Neural crest cell (in vitro differentiated cells): ENCODE measurements around the gene INSYN2A. TPM values are rescaled to one million over a fixed set of nuclear protein-coding genes. Genes with fewer than 3 reads are reported as not detected.
A peak's percentile ranks its signal among the peaks of the same experiment; 100 is the strongest.

ENCODE experiments used
- DNase-seq: peaks from one replicate; pipeline ENCODE4 v3.0.0; 2021; ENCODE audit warnings: low read depth, mixed read lengths, low spot score
- H3K27ac Mint-ChIP-seq: one replicate; pipeline ENCODE4 v1.8.0; 2021; ENCODE audit warnings: mild to moderate bottlenecking, mixed read lengths; ENCODE audit not compliant: unreplicated experiment
- H3K27me3 Mint-ChIP-seq: 2 replicates; pipeline ENCODE4 v1.8.0; 2021; ENCODE audit warnings: low read depth, mild to moderate bottlenecking, mixed read lengths
- H3K36me3 Mint-ChIP-seq: 2 replicates; pipeline ENCODE4 v1.8.0; 2021; ENCODE audit warnings: low read depth, mild to moderate bottlenecking, mixed read lengths
- H3K4me1 Mint-ChIP-seq: 2 replicates; pipeline ENCODE4 v1.8.0; 2021; ENCODE audit warnings: mixed read lengths
- H3K4me3 Mint-ChIP-seq: one replicate; pipeline ENCODE4 v1.8.0; 2021; ENCODE audit warnings: mild to moderate bottlenecking, mixed read lengths
- H3K9me3 Mint-ChIP-seq: 2 replicates; pipeline ENCODE4 v1.8.0; 2021; ENCODE audit warnings: mixed read lengths
- CTCF ChIP-seq: fragments of 200-600 bp; sonication (generic); conservative IDR thresholded peaks from 2 replicates; pipeline ENCODE4 v1.5.0; 2021; ENCODE audit warnings: antibody characterized with exemption, mild to moderate bottlenecking
- total RNA-seq: library from RNA; stranded (reverse); gene quantifications from 2 replicates; pipeline ENCODE4 v1.2.1, GENCODE V29; 2021

Gene INSYN2A
- total RNA-seq, 1 donor from 2014 or later: 0.12 TPM

DNA sequence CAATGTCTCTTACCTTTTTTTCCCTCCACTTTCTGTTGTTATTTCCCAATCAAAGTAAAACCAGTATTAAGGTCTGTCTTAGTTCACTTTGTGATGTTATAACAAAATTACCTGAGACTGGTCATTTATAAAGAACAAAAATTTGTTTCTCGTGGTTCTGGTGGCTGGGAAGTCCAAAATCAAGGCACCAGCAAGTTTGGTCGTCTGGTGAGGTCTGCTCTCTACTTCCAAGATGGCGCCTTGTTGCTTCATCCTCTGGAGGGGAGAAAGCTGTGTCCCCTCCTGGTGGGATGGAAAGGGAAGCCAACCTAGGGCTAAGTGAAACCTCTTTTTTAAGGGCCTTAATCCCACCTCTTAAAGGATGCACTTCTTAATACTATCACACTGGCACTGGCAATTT is 22.3 kb upstream of the INSYN2A start:
- Mint-ChIP-seq H3K36me3 (peaks cover 5% of the 10 kb centered on the region), H3K27ac (no peak overlapping the region), H3K4me1 (peaks cover 5% of the 10 kb centered on the region), H3K9me3 (no peaks in the 10 kb centered on the region), H3K4me3 (no peak overlapping the region), H3K27me3 (no peaks in the 10 kb centered on the region)
- DNase-seq: no peak
- TF ChIP-seq CTCF: no peak

GRCh38 chr10:127216786-127217185 is 20.4 kb upstream of the INSYN2A start:
- no peak for DNase-seq
- no peak for TF ChIP-seq CTCF
- Mint-ChIP-seq H3K27ac (peak overlapping the region; percentile 73), H3K4me3 (no peak overlapping the region), H3K27me3 (no peaks in the 10 kb centered on the region), H3K4me1 (peaks cover 5% of the 10 kb centered on the region), H3K36me3 (peaks cover 5% of the 10 kb centered on the region), H3K9me3 (no peaks in the 10 kb centered on the region)

DNA sequence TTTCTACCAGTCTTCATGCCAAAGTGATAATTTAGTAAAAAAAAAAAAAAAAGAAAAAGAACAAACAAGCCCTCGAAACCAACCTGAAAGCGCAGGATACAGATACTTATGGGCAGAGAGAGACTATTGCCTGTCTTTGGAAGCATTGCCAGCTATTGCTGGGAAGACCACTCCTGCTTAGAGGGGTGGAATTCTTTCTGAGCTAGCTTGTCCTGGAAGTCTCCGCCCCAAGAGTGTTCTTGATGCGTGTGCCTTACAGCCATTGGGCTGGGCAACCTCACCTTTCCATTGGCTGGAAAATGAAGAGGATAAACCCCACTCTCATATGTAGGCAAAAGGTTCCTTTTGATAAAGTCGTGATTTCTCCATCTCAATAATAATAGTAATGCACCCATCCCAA is 19.9 kb upstream of the INSYN2A start:
- peaks cover 5% of the 10 kb centered on the region for H3K36me3 Mint-ChIP-seq
- DNase-seq: no peak
- TF ChIP-seq CTCF: no peak
- peaks cover 5% of the 10 kb centered on the region for H3K4me1 Mint-ChIP-seq
- no peak overlapping the region for H3K4me3 Mint-ChIP-seq
- H3K9me3 Mint-ChIP-seq: no peaks in the 10 kb centered on the region
- H3K27me3 Mint-ChIP-seq: no peaks in the 10 kb centered on the region
- H3K27ac Mint-ChIP-seq: no peak overlapping the region

DNA sequence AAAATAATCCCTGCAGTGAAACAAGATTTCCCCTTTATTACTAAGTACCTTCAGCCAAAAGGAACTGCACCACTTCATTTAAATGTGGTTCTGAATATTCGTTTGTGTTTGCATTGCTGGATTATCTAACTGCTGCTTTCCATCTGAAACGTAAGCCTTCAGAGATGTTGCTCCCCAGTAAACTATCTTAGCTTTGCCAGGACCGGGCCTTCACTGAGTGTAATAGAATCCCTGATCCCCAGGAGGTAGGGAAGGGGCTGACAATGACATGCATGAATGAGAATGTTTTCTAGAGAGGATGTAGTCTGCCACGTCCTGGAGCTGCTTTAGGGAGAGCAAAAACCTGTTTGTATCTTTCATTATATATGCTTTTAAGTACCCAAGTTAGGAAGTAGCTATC is 19.5 kb upstream of the INSYN2A start:
- H3K4me3 Mint-ChIP-seq: no peak overlapping the region
- H3K27me3 Mint-ChIP-seq: no peaks in the 10 kb centered on the region
- H3K4me1 Mint-ChIP-seq: peaks cover 5% of the 10 kb centered on the region
- H3K27ac Mint-ChIP-seq: no peak overlapping the region
- no peaks in the 10 kb centered on the region for H3K9me3 Mint-ChIP-seq
- TF ChIP-seq CTCF: no peak
- peaks cover 5% of the 10 kb centered on the region for H3K36me3 Mint-ChIP-seq
- DNase-seq: no peak

GRCh38 chr10:127210936-127211466 is 14.6 kb upstream of the INSYN2A start:
- H3K4me3 Mint-ChIP-seq: no peak overlapping the region
- no peak overlapping the region for H3K27ac Mint-ChIP-seq
- H3K27me3 Mint-ChIP-seq: no peaks in the 10 kb centered on the region
- H3K36me3 Mint-ChIP-seq: no peaks in the 10 kb centered on the region
- H3K9me3 Mint-ChIP-seq: no peaks in the 10 kb centered on the region
- DNase-seq: no peak
- H3K4me1 Mint-ChIP-seq: peaks cover 4% of the 10 kb centered on the region
- no peak for TF ChIP-seq CTCF

GRCh38 chr10:127207081-127207480 is 10.7 kb upstream of the INSYN2A start:
- TF ChIP-seq CTCF: no peak
- Mint-ChIP-seq H3K4me1 (no peaks in the 10 kb centered on the region), H3K9me3 (no peaks in the 10 kb centered on the region), H3K27me3 (no peaks in the 10 kb centered on the region), H3K36me3 (peaks cover 9% of the 10 kb centered on the region), H3K4me3 (no peak overlapping the region), H3K27ac (no peak overlapping the region)
- DNase-seq: no peak
